Effector memory CD4-positive, alpha-beta T cell (primary cell): ENCODE measurements around the gene TMEM94.

Experiments used
- DNase-seq, 3 donors: peaks; one replicate each; pipeline ENCODE4 v3.0.0-alpha.2; 2020
- H3K27ac ChIP-seq: 2 replicates; pipeline ENCODE4 v1.7.0; 2013; ENCODE audit warnings: mild to moderate bottlenecking, low read length, moderate library complexity; ENCODE audit not compliant: insufficient read depth, poor library complexity, severe bottlenecking
- H3K27me3 ChIP-seq: replicated peaks from 2 replicates; pipeline ENCODE4 v1.7.0; 2013; ENCODE audit warnings: mild to moderate bottlenecking, low read length; ENCODE audit not compliant: insufficient read depth, control insufficient read depth, poor library complexity, severe bottlenecking
- H3K36me3 ChIP-seq: 2 replicates; pipeline ENCODE4 v1.7.0; 2013; ENCODE audit warnings: mild to moderate bottlenecking, low read length, moderate library complexity; ENCODE audit not compliant: control insufficient read depth, insufficient read depth
- H3K4me1 ChIP-seq: 2 replicates; pipeline ENCODE4 v1.7.0; 2013; ENCODE audit warnings: low read length, mild to moderate bottlenecking; ENCODE audit not compliant: control insufficient read depth, insufficient read depth, poor library complexity, severe bottlenecking
- H3K4me3 ChIP-seq: 2 replicates; pipeline ENCODE4 v1.7.0; 2013; ENCODE audit warnings: low read length, low read depth, mild to moderate bottlenecking; ENCODE audit not compliant: insufficient read depth, poor library complexity, severe bottlenecking
- H3K9me3 ChIP-seq: 2 replicates; pipeline ENCODE4 v1.7.0; 2013; ENCODE audit warnings: mild to moderate bottlenecking, low read length, moderate library complexity; ENCODE audit not compliant: control insufficient read depth

TMEM94 gene

GRCh38 chr17:75494326-75494877 lies 38.0 kb downstream of the TMEM94 start:
- Histone ChIP-seq H3K27ac (no peak overlapping the region), H3K9me3 (no peaks in the 10 kb centered on the region), H3K4me1 (no peaks in the 10 kb centered on the region), H3K4me3 (no peak overlapping the region), H3K36me3 (peaks cover 62% of the 10 kb centered on the region), H3K27me3 (no peaks in the 10 kb centered on the region)
- no peak for DNase-seq

GRCh38 chr17:75496005-75496404 lies 39.6 kb downstream of the TMEM94 start:
- no peak overlapping the region for H3K4me3 ChIP-seq
- no peak for DNase-seq
- no peaks in the 10 kb centered on the region for H3K4me1 ChIP-seq
- H3K27ac ChIP-seq: no peak overlapping the region
- no peaks in the 10 kb centered on the region for H3K9me3 ChIP-seq
- peaks cover 69% of the 10 kb centered on the region for H3K36me3 ChIP-seq
- H3K27me3 ChIP-seq: no peaks in the 10 kb centered on the region

DNA sequence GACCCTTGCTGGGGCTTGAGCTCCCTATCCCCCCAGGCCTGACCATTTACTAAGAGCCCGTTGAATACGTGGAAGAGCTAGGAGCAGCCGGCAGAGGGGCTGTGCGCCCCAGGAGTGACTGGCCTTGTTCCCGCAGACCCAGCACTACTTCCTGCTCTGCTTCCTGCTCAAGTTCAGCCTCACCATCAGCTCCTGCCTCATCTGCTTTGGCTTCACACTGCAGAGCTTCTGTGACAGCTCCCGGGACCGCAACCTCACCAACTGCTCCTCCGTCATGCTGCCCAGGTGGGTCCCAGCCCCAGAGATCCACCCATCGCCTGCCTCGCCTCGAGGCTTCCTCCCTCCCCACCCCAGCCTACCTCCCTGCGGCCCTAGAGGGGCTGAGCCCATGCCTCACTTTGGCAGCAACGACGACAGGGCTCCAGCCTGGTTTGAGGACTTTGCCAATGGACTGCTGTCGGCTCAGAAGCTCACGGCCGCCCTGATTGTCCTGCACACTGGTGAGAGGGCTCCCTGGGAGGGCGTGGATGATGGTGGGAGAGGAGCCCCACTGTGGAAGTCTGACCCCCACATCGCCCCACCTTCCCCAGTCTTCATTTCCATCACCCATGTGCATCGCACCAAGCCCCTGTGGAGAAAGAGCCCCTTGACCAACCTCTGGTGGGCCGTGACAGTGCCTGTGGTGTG lies 41.7 kb downstream of the TMEM94 start:
- Histone ChIP-seq H3K4me1 (no peaks in the 10 kb centered on the region), H3K27me3 (no peaks in the 10 kb centered on the region), H3K9me3 (no peaks in the 10 kb centered on the region), H3K4me3 (no peak overlapping the region), H3K27ac (no peak overlapping the region), H3K36me3 (peaks cover 53% of the 10 kb centered on the region)
- DNase-seq: no peak

DNA sequence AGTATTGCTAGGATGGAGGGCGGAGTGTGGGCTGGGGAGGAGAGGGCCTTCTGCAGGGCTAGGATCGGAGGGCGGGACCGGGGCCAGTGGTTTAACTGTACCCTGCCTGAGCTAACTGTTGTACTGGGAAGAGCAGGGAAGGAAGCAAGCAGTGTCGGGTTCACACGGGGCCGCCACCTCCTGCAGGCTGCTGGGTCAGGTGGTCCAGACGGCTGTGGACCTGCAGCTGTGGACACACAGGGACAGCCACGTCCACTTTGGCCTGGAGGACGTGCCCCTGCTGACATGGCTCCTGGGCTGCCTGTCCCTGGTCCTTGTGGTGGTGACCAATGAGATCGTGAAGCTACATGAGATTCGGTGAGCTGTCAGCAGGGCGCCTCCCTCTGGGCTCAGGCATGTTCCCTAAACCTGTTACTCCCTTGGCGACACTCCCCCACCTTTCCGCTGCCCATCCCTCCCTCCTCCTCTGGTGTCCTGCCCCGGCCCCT lies 42.3 kb downstream of the TMEM94 start:
- Histone ChIP-seq H3K9me3 (no peaks in the 10 kb centered on the region), H3K4me3 (no peak overlapping the region), H3K4me1 (no peaks in the 10 kb centered on the region), H3K27ac (no peak overlapping the region), H3K36me3 (peaks cover 47% of the 10 kb centered on the region), H3K27me3 (no peaks in the 10 kb centered on the region)
- DNase-seq: no peak

- H3K4me3 ChIP-seq: no peak overlapping the region
- peaks cover 40% of the 10 kb centered on the region for H3K36me3 ChIP-seq
- no peak overlapping the region for H3K27ac ChIP-seq
- DNase-seq: no peak
- H3K9me3 ChIP-seq: no peaks in the 10 kb centered on the region
- H3K27me3 ChIP-seq: no peaks in the 10 kb centered on the region
- no peaks in the 10 kb centered on the region for H3K4me1 ChIP-seq
Measured at GRCh38 chr17:75499313-75500022, 43.0 kb downstream of the TMEM94 start.

- Histone ChIP-seq H3K9me3 (no peaks in the 10 kb centered on the region), H3K27me3 (no peaks in the 10 kb centered on the region), H3K4me3 (no peak overlapping the region), H3K36me3 (peaks cover 28% of the 10 kb centered on the region), H3K4me1 (no peaks in the 10 kb centered on the region), H3K27ac (no peak overlapping the region)
- no peak for DNase-seq
Measured at GRCh38 chr17:75500419-75501216, 44.2 kb downstream of the TMEM94 start.

DNA sequence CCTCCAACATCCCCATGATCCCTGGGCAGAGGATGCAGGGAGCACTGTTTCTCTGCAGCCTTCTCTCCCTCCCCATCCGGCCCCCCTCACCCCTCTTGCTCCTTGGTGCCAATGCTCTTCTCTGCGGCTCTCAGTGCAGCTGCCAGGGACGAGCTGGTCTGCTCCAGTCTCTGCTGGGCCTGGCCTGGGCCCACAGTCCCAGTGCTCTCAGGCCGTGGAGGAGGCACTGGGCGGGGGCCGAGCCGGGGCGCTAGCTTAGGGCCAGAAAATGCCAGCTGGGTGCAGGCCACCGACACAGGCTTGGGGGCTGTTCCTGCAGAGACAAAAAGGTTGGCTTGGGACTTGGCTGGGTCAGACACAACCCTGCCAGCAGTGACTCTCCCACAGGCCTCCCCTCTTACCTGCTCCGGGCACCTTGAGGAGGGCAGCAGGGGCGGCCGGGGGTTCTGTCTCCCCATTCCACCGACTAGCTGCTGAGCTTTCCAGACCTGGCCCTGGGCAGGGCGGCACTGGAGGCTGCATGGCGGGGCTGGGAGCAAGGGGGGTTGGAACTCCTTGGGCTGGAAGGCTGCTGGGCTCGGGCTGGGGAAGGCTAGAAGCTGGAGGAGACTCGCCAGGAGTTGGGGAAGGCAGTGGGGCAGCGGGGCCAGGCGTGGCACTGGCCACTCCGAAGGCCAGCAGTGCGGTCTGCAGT lies 45.1 kb downstream of the TMEM94 start:
- no peak overlapping the region for H3K27ac ChIP-seq
- H3K9me3 ChIP-seq: no peaks in the 10 kb centered on the region
- H3K4me1 ChIP-seq: no peaks in the 10 kb centered on the region
- H3K4me3 ChIP-seq: no peak overlapping the region
- H3K36me3 ChIP-seq: peaks cover 25% of the 10 kb centered on the region
- no peaks in the 10 kb centered on the region for H3K27me3 ChIP-seq
- DNase-seq: no peak

GRCh38 chr17:75502072-75502720 lies 45.8 kb downstream of the TMEM94 start:
- DNase-seq: no peak
- Histone ChIP-seq H3K27ac (no peak overlapping the region), H3K27me3 (no peaks in the 10 kb centered on the region), H3K9me3 (no peaks in the 10 kb centered on the region), H3K4me3 (no peak overlapping the region), H3K4me1 (no peaks in the 10 kb centered on the region), H3K36me3 (peaks cover 22% of the 10 kb centered on the region)

- Histone ChIP-seq H3K27ac (no peak overlapping the region), H3K27me3 (no peaks in the 10 kb centered on the region), H3K36me3 (peaks cover 19% of the 10 kb centered on the region), H3K4me3 (no peak overlapping the region), H3K9me3 (no peaks in the 10 kb centered on the region), H3K4me1 (no peaks in the 10 kb centered on the region)
- no peak for DNase-seq
Measured at GRCh38 chr17:75502721-75503329, 46.4 kb downstream of the TMEM94 start.
